ENCODE data around the gene PLCG1. TPM values are rescaled to one million over a fixed set of nuclear protein-coding genes. Genes with fewer than 3 reads are reported as not detected.
A peak's percentile ranks its signal among the peaks of the same experiment; 100 is the strongest.

The PLCG1 gene
- total RNA-seq, 1 donor from 2014 or later = 320 TPM

DNA sequence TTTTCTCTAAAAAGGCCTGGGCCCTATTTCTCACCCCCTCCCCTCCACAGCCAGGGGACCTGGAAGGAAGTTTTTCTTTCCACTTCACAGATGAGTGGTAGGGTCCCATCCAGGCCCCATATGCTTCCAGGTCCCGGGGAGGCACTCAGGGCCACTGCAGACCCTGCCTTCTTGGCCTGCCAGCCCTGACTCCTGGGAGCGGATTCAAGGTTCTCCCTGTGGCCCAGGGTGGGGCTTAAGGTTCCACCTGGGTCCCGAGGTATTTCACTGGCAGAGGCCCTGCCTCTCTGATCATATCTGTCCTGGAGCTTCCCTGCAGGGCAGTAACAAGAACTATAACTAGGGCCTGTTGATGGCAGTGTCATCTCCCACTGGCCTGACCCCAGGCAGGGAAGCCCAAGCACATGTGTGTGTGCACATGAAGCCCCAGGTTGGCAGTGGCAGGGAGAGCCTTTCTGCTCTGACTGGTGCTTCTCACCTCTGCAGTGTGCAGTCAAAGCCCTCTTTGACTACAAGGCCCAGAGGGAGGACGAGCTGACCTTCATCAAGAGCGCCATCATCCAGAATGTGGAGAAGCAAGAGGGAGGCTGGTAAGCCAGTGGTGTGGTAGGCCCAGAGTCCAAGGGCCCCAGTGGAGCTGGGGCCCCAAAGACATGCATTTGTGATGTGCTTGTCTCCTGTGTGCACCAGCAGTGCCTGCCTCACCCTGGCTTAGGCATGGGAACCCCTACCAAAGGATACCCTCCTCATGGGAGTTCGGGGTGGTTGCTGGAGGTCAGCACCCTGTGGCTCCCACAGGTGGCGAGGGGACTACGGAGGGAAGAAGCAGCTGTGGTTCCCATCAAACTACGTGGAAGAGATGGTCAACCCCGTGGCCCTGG, 31.2 kb downstream of the PLCG1 start:
- Mint-ChIP-seq H3K27ac (ENCODE audit: unreplicated experiment) (no peak overlapping the region), H3K36me3 (ENCODE audit: low read depth) (peaks cover 34% of the 10 kb centered on the region), H3K4me3 (no peak overlapping the region), H3K4me1 (peaks cover 12% of the 10 kb centered on the region), H3K27me3 (ENCODE audit: low read depth) (peaks cover 3% of the 10 kb centered on the region), H3K9me3 (no peaks in the 10 kb centered on the region)
- DNase-seq (ENCODE audit: low read depth, low spot score) = no peak
- TF ChIP-seq, protein P1, sequence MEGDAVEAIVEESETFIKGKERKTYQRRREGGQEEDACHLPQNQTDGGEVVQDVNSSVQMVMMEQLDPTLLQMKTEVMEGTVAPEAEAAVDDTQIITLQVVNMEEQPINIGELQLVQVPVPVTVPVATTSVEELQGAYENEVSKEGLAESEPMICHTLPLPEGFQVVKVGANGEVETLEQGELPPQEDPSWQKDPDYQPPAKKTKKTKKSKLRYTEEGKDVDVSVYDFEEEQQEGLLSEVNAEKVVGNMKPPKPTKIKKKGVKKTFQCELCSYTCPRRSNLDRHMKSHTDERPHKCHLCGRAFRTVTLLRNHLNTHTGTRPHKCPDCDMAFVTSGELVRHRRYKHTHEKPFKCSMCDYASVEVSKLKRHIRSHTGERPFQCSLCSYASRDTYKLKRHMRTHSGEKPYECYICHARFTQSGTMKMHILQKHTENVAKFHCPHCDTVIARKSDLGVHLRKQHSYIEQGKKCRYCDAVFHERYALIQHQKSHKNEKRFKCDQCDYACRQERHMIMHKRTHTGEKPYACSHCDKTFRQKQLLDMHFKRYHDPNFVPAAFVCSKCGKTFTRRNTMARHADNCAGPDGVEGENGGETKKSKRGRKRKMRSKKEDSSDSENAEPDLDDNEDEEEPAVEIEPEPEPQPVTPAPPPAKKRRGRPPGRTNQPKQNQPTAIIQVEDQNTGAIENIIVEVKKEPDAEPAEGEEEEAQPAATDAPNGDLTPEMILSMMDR (conservative IDR thresholded peaks at IDR 0.05) = no peak

DNA sequence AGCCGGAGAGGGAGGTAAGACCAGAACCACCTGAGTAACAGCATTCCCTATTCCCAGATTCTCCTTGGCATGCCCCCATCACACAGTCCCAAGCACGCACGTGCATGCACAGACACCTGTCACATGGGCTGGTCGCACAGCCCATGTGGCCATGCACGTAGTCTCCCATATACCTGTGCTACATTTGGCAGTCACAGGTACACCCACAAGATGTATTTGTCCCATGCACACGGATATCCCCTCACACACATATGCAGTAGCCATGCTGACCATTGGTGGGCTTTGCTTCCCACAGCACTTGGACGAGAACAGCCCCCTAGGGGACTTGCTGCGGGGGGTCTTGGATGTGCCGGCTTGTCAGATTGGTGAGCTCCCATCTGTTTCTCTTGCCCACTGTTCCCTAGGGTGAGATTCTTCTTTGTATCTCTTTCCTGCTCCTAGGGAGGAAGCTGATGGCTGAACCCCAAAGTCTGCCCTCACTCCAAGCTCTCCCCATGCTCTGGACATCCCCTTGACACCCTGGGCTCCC, 31.9 kb downstream of the PLCG1 start:
- H3K4me1 Mint-ChIP-seq = peaks cover 15% of the 10 kb centered on the region
- H3K27me3 Mint-ChIP-seq (ENCODE audit: low read depth) = peaks cover 3% of the 10 kb centered on the region
- no peaks in the 10 kb centered on the region for H3K9me3 Mint-ChIP-seq
- no peak overlapping the region for H3K27ac Mint-ChIP-seq (ENCODE audit: unreplicated experiment)
- peaks cover 29% of the 10 kb centered on the region for H3K36me3 Mint-ChIP-seq (ENCODE audit: low read depth)
- no peak overlapping the region for H3K4me3 Mint-ChIP-seq
- TF ChIP-seq, protein P1 (conservative IDR thresholded peaks at IDR 0.05) = no peak
- DNase-seq (ENCODE audit: low read depth, low spot score) = no peak

DNA sequence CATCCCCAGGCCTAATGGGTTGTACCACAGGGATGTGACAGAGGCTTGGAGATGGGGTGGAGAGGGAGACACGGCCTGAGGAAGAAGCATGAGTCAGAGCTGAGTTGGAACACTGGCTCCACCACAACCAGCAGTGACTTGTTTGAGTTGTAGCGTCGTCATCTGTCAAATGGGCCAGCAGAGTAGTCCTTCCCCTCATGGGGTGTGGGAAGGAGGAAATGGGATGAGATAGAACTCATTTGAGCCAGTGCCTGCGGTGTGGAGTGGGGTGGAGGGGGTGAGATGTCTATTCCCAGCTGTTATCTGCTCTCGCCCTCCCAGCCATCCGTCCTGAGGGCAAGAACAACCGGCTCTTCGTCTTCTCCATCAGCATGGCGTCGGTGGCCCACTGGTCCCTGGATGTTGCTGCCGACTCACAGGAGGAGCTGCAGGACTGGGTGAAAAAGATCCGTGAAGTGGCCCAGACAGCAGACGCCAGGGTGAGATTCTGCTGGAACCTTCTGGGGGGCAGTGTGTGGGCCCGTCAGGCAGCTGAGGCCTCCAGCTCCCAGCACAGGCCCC, 32.5 kb downstream of the PLCG1 start:
- peaks cover 21% of the 10 kb centered on the region for H3K4me1 Mint-ChIP-seq
- peak overlapping the region; percentile 91 for H3K27ac Mint-ChIP-seq (ENCODE audit: unreplicated experiment)
- no peak for DNase-seq (ENCODE audit: low read depth, low spot score)
- H3K36me3 Mint-ChIP-seq (ENCODE audit: low read depth) = peaks cover 32% of the 10 kb centered on the region
- TF ChIP-seq, protein P1 (conservative IDR thresholded peaks at IDR 0.05) = no peak
- peaks cover 3% of the 10 kb centered on the region for H3K27me3 Mint-ChIP-seq (ENCODE audit: low read depth)
- H3K9me3 Mint-ChIP-seq = no peaks in the 10 kb centered on the region
- no peak overlapping the region for H3K4me3 Mint-ChIP-seq

DNA sequence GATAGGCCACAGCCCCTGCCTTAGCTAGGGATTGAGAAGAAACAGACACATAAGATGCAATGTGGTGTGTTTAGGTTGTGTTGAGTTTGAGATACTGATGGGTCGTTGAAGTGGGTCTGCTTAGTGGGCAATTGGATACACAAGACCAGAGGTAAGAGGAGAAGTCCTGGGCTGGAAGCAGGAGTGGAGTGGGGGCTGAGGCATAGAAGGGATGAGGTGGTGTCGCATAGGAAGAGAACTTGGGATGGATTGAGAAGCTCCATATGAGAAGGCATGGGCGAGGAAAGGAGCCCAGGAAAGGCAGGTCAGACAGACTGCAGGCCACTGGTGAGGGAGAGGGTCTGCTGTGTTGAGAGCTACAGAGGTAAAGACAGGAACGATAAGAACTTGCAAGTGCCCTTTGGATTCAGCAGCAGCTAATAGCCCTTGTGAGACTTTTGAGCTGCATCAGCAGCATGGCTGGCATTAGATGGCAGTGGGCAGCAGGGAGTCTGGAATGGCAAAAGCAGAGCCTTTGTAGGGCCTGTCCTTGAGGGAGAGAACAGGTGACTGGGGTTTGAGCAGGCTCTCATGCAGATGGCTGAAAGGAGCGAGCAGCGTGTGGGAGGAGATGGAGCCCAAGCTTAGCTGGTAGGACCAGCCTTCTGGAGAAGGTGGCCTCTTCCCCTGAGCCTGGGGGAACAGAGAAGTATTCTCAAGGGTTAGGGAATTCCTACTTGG, 33.2 kb downstream of the PLCG1 start:
- Mint-ChIP-seq H3K27me3 (ENCODE audit: low read depth) (peaks cover 3% of the 10 kb centered on the region), H3K27ac (ENCODE audit: unreplicated experiment) (peak overlapping the region; percentile 91), H3K4me3 (peak overlapping the region; percentile 22), H3K36me3 (ENCODE audit: low read depth) (peaks cover 29% of the 10 kb centered on the region), H3K4me1 (peaks cover 23% of the 10 kb centered on the region), H3K9me3 (no peaks in the 10 kb centered on the region)
- TF ChIP-seq, protein P1 (conservative IDR thresholded peaks at IDR 0.05) = no peak
- DNase-seq (ENCODE audit: low read depth, low spot score) = no peak

DNA sequence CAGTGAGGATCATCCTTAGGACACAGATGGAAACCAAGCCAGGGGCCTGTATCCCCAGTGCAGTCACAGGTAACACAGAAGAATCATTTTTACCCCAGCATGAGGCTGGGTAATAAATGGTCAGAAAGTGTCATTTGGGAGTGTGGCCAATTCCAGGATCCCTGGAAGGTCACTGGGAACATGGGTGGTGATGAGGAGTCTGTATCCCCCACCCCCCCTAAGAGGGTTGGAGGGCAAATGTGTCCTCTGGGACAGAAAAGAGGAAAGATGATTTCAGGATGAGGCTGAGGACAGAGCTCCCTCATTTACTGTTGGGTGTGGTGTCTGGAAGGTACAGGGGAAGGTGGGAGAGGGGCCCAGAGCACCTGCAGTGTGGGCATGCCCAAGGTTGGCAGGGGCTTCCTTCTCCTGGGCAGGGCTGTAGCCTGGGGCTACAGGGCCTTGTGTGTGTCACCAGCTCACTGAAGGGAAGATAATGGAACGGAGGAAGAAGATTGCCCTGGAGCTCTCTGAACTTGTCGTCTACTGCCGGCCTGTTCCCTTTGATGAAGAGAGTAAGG, 34.5 kb downstream of the PLCG1 start:
- Mint-ChIP-seq H3K9me3 (no peaks in the 10 kb centered on the region), H3K4me3 (peak overlapping the region; percentile 47), H3K4me1 (peaks cover 23% of the 10 kb centered on the region), H3K27me3 (ENCODE audit: low read depth) (peaks cover 3% of the 10 kb centered on the region), H3K27ac (ENCODE audit: unreplicated experiment) (peak overlapping the region; percentile 88), H3K36me3 (ENCODE audit: low read depth) (peaks cover 28% of the 10 kb centered on the region)
- TF ChIP-seq, protein P1 (conservative IDR thresholded peaks at IDR 0.05) = no peak
- no peak for DNase-seq (ENCODE audit: low read depth, low spot score)
